Suprapubic skin (tissue), 4 donors: ENCODE measurements around the gene BCL11A. TPM values are rescaled to one million over a fixed set of nuclear protein-coding genes. Genes with fewer than 3 reads are reported as not detected.

Source experiments
- DNase-seq, 2 donors: peaks; one replicate each; pipeline ENCODE4 v3.0.0-alpha.2; 2019; ENCODE audit warnings: low spot score in 2 of 2
- H3K27ac ChIP-seq: fragments of 200-600 bp; sonication (generic); one replicate; pipeline ENCODE4 v1.5.1; 2019
- H3K27me3 ChIP-seq: fragments of 200-600 bp; sonication (generic); one replicate; pipeline ENCODE4 v1.5.1; 2019
- H3K36me3 ChIP-seq: fragments of 200-600 bp; sonication (generic); one replicate; pipeline ENCODE4 v1.5.1; 2019
- H3K4me1 ChIP-seq: fragments of 200-600 bp; sonication (generic); one replicate; pipeline ENCODE4 v1.5.1; 2019
- H3K4me3 ChIP-seq: fragments of 200-600 bp; sonication (generic); one replicate; pipeline ENCODE4 v1.5.1; 2019; ENCODE audit warnings: mild to moderate bottlenecking
- H3K9me3 ChIP-seq: fragments of 200-600 bp; sonication (generic); one replicate; pipeline ENCODE4 v1.5.1; 2019
- EP300 ChIP-seq: sonication (generic); formaldehyde crosslinking; IDR thresholded peaks from one replicate; pipeline ENCODE4 v1.6.1; 2017; ENCODE audit warnings: antibody characterized with exemption
- POLR2A ChIP-seq, 2 donors: fragments of 450-650 bp; IDR thresholded peaks; one replicate each; pipeline ENCODE4 v1.6.1; 2017; ENCODE audit warnings: antibody characterized with exemption in 2 of 2, mild to moderate bottlenecking in 2 of 2, moderate library complexity in 2 of 2
- POLR2AphosphoS5 ChIP-seq, 3 donors: sonication (generic); formaldehyde crosslinking; IDR thresholded peaks; one replicate each; pipeline ENCODE4 v1.6.1; 2017; ENCODE audit warnings: antibody characterized with exemption in 3 of 3
- WGBS: methylation state at CpG from one replicate; pipeline ENCODE4 v1.1.5; 2018; 5-methylcytosine and 5-hydroxymethylcytosine counted together
- total RNA-seq, 4 donors: library from RNA; depleted of rRNA; stranded (reverse); fragments of >200 nt; gene quantifications; one replicate each; pipeline ENCODE4 v1.1.0, GENCODE V29; 2016
- TF ChIP-seq, protein P1 (sequence below), 2 donors: fragments of 200-600 bp in 1 of 2; fragments of 450-650 bp in 1 of 2; sonication (generic) in 1 of 2; IDR thresholded peaks; one replicate each; pipeline ENCODE4 v1.5.1; 2016 to 2019; ENCODE audit warnings: antibody characterized with exemption in 2 of 2, mild to moderate bottlenecking in 1 of 2, moderate library complexity in 1 of 2

The BCL11A gene
- total RNA-seq, 4 donors from 2014 or later = 67.1 to 222 (median 113) TPM

DNA sequence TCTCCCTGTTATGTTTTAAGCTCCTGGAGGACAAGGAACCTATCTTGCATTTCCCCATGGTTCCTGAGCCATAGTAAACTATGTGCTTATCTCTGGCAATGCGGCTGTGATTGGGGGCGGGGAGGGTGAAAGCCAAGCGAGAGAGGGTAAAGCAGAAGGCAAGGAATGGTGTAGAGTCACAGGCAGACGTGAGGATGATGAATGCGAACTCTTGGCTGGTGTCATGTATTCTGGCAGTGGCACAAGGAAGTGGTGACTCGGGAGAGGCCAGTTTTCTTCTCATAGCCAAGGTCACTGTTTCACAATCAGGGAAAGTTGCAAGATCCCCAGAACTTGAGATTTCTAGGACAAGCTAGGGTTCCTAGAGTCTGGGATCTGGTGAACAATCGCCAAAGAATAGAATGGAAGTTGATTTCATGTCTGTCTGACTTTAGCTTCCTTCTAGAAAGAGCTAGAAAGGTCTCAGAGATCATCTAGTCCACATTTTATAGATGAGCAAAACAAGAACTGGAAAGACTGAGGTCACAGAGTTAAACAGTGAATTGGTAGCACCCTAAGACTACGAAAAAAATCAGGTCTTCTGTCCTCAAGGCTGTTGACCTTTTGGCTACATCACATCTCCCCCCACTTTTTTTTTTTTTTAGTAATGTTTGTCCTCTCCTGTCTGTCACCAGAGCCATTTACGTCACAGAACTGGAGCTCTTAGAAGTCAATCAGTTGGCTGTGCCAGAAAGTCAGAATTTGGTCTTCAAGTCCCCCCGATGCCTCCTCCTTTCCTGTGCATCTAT lies 137.0 kb downstream of the BCL11A start:
- Histone ChIP-seq H3K36me3 (no peaks in the 10 kb centered on the region), H3K4me3 (no peak overlapping the region), H3K27me3 (no peaks in the 10 kb centered on the region), H3K27ac (no peak overlapping the region), H3K9me3 (no peaks in the 10 kb centered on the region), H3K4me1 (no peaks in the 10 kb centered on the region)
- 71% methylated on average over 10 of the region's 10 CpGs for WGBS
- DNase-seq = no peak
- no peak for TF ChIP-seq POLR2A (IDR thresholded peaks at IDR 0.05)
- TF ChIP-seq, protein P1, sequence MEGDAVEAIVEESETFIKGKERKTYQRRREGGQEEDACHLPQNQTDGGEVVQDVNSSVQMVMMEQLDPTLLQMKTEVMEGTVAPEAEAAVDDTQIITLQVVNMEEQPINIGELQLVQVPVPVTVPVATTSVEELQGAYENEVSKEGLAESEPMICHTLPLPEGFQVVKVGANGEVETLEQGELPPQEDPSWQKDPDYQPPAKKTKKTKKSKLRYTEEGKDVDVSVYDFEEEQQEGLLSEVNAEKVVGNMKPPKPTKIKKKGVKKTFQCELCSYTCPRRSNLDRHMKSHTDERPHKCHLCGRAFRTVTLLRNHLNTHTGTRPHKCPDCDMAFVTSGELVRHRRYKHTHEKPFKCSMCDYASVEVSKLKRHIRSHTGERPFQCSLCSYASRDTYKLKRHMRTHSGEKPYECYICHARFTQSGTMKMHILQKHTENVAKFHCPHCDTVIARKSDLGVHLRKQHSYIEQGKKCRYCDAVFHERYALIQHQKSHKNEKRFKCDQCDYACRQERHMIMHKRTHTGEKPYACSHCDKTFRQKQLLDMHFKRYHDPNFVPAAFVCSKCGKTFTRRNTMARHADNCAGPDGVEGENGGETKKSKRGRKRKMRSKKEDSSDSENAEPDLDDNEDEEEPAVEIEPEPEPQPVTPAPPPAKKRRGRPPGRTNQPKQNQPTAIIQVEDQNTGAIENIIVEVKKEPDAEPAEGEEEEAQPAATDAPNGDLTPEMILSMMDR (IDR thresholded peaks at IDR 0.05) = no peak
- no peak for TF ChIP-seq EP300
- no peak for TF ChIP-seq POLR2AphosphoS5 (IDR thresholded peaks at IDR 0.05)

GRCh38 chr2:60415814-60416213 lies 137.6 kb downstream of the BCL11A start:
- Histone ChIP-seq H3K27ac (no peak overlapping the region), H3K4me1 (no peaks in the 10 kb centered on the region), H3K9me3 (no peaks in the 10 kb centered on the region), H3K36me3 (no peaks in the 10 kb centered on the region), H3K27me3 (no peaks in the 10 kb centered on the region), H3K4me3 (no peak overlapping the region)
- TF ChIP-seq EP300 = no peak
- DNase-seq = no peak

GRCh38 chr2:60414495-60415138 lies 138.8 kb downstream of the BCL11A start:
- TF ChIP-seq, protein P1 (IDR thresholded peaks at IDR 0.05) = no peak
- TF ChIP-seq POLR2AphosphoS5 (IDR thresholded peaks at IDR 0.05) (no peak), POLR2A (IDR thresholded peaks at IDR 0.05) (no peak), EP300 (no peak)
- H3K27me3 ChIP-seq = no peaks in the 10 kb centered on the region
- H3K27ac ChIP-seq = no peak overlapping the region
- no peak for DNase-seq
- H3K36me3 ChIP-seq = no peaks in the 10 kb centered on the region
- H3K9me3 ChIP-seq = no peaks in the 10 kb centered on the region
- no peak overlapping the region for H3K4me3 ChIP-seq
- H3K4me1 ChIP-seq = no peaks in the 10 kb centered on the region
- 53% methylated on average over 2 of the region's 2 CpGs for WGBS

DNA sequence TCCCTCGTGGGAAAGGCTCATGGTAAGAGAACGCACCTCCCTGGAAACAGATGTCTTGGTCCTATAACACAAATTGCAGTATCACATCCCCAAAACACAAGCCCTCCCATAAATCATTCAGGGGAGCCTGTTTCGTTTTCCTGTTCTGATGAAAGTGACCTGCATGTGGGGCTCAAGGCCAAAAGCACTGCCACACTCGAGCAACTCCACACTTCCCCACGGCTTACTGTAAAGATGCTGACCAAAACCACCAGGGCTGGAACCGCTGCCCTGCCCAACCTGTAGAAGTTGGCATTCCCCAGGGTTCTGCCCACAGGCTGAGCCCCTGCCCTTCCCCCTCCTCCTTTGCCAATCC lies 139.7 kb downstream of the BCL11A start:
- H3K9me3 ChIP-seq = no peaks in the 10 kb centered on the region
- peaks cover 5% of the 10 kb centered on the region for H3K4me1 ChIP-seq
- H3K27ac ChIP-seq = no peak overlapping the region
- H3K4me3 ChIP-seq = no peak overlapping the region
- TF ChIP-seq, protein P1 (IDR thresholded peaks at IDR 0.05) = no peak
- no peaks in the 10 kb centered on the region for H3K27me3 ChIP-seq
- DNase-seq = no peak
- WGBS = 69% methylated on average over 6 of the region's 6 CpGs
- no peaks in the 10 kb centered on the region for H3K36me3 ChIP-seq

DNA sequence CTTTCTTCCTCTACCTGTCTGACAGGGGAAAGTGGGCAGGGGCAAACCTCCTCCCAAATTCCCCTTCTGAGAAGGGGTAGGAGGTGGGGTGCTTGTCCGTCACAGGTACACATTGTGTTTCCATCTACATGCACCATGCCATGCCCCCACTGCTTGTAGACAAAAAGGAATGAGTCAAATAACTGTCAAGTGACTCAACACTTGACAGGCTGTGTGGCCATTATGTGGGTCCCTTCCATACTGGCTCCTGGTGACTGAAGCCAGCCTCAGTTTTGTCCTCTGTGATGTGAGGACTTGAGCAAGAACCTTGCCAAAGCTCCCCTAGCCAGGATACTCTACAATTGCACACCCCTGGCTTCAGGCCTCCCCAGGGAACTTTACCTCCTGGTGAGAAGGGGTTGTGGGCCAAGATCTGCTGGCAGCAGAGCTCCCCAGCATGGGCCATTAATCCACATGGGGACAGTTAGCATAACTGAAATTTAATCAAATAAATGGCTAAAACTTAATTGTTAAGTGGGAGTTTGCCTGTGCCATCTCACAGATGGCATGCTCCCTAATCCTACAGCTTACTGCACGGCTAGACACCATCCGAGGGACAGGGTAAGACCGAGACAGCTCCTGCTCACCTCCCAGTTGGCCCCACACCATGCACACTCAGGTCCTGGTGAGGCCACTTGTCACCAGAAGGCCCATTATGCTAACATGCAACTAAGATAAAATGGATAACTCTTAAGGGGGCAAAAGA lies 140.2 kb downstream of the BCL11A start:
- no peak overlapping the region for H3K27ac ChIP-seq
- DNase-seq = no peak
- no peaks in the 10 kb centered on the region for H3K27me3 ChIP-seq
- H3K4me1 ChIP-seq = peaks cover 5% of the 10 kb centered on the region
- H3K36me3 ChIP-seq = no peaks in the 10 kb centered on the region
- WGBS = 83% methylated on average over 4 of the region's 4 CpGs
- no peak overlapping the region for H3K4me3 ChIP-seq
- H3K9me3 ChIP-seq = no peaks in the 10 kb centered on the region
- TF ChIP-seq POLR2A (IDR thresholded peaks at IDR 0.05) (no peak), POLR2AphosphoS5 (IDR thresholded peaks at IDR 0.05) (no peak), EP300 (no peak)
- TF ChIP-seq, protein P1 (IDR thresholded peaks at IDR 0.05) = no peak
